Medulla oblongata (tissue), 1 donor: ENCODE data around the gene ARID3B.
"Not testable (repeated sequence)": the region's sequence is repeated elsewhere in the genome, so short reads cannot be mapped to it uniquely, and the experiment has no call there.

ENCODE experiments used
- DNase-seq: peaks from one replicate; pipeline ENCODE4 v3.0.0-alpha.2; 2015; ENCODE audit errors: extremely low spot score

The ARID3B gene, protein sequence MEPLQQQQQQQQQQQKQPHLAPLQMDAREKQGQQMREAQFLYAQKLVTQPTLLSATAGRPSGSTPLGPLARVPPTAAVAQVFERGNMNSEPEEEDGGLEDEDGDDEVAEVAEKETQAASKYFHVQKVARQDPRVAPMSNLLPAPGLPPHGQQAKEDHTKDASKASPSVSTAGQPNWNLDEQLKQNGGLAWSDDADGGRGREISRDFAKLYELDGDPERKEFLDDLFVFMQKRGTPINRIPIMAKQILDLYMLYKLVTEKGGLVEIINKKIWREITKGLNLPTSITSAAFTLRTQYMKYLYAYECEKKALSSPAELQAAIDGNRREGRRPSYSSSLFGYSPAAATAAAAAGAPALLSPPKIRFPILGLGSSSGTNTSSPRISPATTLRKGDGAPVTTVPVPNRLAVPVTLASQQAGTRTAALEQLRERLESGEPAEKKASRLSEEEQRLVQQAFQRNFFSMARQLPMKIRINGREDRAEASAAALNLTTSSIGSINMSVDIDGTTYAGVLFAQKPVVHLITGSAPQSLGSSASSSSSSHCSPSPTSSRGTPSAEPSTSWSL

DNA sequence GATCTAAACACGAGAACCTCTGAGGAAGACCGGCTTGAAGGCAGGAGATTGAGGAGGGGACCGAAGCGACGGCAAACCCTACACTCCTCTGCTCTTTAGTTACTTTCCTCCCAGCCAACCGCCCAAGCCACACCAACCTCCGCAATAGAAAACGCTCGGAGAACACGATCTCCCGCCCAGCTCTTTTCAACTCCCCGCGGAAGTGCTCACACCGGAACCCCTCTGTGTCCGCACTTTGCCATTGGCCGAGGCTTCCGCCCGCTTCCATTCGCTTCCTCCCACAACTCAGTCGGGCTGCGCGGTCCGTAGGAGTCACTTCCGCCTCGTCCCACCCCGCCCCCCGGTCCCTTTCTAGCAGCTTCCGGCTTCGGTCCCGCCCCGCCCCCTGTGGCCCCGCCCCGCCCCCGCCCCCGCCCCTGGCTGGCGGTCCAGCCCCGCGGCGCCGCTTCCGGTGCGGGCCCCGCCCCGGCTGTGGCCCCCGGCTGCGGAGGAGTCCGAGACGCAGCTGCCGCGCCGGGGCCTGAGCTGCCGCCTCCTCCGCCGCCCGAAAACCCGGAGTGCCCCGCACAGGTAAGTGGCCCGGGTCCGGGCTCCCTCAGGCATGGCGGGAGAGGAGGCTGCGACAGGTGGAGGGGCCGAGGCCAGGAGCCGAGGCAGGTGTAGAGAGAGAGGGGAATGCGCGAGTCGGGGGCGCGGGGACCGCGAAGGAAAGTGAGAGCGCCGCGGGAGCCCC lies at the start of gene ARID3B:
Gene ARID3B, plus strand, starts transcription at position 460 of the 733 bp plus-strand sequence. CDS start 2,717 bp downstream, outside the sequence.
- peak; percentile 98 for DNase-seq

DNA sequence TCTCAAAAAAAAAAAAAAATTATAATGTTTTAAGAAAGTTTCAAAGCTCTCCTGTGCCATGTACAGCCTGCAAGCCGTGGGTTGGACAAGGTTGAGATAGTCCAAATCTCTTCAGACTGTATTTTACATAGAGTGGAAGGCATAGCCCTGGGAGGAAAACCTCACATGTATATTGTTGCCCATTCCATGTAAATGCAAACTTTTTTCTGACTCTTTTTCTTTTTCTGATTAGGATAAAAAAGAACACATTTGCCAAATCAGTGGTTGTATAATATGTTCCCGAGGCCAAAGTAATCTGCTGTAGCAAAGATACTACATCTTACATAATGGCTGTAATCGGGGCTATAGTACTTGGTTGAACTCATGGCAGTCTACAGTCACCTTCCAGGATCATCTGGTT lies 44.4 kb upstream of the ARID3B start:
- no peak for DNase-seq

DNA sequence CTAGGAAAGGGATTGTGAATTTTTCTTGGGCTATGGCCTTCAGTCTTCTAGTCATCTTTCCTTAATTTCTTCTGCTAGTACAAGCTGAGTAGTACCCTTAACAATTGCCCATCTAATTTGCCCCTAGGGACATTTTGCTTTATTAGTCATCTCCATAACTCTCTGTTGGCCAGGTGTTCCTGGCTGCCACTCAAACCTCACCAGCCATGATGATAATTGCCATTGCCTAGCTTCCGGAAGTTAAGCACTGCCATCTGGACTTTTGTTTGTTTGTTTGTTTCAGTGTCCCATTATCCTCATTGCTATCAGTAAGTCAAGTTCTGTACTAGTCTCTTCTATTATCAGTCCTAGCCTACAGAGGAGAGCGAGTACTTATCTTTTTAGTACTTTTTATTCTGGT lies 43.4 kb upstream of the ARID3B start:
- DNase-seq, result no peak

DNA sequence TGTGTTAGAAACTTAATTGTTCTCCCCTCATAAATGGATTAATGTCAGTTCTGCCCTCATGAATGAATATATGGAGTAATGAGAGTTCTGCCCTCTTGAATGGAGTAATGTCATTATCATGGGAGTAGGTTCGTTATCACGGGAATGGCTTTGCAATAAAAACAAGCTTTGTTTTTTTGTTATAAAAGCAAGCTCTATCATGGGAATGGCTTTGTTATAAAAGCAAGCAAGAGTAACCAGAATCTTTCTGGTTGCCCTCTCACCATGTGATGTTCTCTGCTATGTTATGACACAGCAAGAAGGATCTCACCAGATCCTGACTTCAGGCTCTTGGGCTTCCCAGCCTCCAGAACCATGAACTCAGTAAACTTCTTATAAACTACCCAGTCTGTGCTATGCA lies 41.7 kb upstream of the ARID3B start:
- DNase-seq, result no peak

DNA sequence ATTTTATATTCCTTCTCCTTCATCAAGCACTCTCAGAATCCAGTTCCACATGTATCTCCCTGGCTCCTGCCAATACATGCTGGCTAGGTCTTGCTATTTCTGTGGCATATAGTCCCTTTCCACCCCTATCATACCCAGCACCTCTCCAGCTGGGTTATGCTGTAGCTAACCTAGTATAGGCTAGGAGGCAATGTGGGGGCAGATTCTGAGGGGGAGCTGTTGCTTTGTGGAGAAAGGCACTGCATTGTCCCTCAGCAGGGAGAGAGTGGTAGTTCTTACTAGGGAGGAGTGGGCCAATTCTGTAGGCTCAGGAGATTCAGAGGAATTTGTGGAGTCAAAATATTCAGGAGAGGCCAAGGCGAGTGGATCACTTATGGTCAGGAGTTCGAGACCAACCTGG lies 40.6 kb upstream of the ARID3B start:
- no peak for DNase-seq

DNA sequence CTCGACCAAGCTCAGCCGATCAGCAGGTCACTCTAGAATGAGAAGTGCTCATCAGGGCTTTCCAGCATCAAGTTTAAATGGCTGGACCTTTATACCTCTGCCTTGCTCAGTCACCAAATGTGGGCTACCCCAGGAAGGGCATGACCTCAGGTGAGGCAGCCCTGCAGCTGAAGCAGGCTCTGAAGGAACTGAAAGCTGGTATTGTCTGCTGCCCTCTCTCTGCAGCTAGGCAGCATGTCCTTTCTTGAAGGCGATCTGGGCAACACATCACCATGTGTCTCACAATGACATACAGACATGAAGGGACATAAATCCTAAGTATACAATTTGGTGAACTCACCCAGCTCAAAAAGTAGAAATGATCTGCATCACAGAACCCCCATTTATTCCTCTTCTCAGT lies 38.7 kb upstream of the ARID3B start:
- no peak for DNase-seq

DNA sequence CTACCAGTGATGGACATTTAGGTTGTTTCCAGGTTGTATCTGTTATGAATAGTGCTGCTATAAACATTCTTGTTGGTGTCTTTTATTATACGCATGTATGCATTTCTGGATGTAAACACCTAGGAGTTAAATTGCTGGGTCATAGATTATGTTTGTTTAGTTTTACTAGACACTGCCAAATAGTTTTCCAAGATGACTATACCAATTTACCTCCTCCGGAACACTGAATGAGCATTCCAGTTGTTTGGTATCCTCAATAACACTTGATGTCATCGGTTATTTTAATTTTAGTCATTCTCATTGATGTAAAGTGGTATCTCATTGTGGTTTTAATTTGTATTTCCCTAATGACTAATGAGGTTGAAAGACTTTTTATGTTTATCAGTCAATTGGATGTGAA lies 36.6 kb upstream of the ARID3B start:
- no peak for DNase-seq

DNA sequence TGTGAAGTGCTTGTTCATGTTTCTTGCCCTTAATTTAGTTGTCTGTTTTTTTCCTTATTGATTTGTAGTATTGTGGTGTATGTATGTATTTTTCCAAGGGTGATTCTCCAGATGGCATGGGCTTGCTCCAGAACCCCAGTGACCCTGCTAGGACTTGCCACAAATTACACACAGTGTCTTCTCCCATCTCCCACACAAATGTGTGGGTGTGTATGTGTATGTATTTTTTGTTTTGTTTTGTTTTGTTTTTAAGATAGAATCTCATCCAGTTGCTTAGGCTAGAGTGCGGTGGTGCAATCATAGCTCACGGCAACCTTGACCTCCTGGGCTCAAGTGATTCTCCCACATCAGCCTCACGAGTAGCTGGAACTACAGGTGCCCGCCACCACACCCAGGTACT lies 36.2 kb upstream of the ARID3B start:
- no peak for DNase-seq

DNA sequence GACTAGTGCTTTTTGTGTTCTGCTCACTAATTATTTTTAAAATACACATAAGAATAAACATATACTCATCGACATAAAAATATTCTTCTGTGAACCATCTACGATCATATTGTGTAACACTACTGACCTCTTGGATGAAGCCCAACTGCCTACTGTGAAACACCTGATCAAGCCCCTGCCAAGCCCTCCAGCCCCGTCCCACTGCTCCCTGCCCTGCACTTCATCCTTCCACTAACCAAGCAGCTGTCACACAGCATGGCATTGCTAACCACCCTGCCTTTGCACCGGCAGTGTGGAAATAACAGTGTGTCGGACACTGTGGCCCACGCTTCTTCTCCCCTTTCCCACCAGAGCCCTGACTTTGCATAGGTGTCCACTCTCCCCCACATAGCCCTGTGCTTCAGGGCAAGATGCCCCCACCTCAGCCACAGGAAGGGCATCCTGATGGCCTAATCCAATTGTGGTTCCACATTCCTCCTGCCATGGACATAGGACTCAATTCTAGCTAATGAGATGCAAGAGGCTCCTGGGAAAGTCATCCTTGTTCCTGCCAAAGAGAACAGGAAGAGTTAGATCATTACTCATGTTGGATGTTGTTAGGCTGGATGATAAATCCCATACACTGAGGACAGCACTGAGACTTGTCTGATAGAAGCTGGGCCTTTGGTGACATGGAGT lies 35.0 kb upstream of the ARID3B start:
- no peak for DNase-seq

DNA sequence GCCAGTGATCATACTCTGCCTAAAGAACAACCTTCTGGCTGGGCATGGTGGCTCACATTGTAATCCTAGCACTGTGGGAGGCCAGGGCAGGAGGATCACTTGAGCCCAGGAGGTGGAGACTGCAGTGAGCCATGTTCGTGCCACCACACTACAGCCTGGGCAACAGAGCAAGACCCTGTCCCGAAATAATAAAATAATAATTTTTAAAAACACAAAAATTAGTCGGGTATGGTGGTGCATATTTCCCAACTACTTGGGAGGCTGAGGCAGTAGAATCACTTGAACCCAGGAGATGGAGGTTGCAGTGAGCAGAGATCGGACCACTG lies 34.5 kb upstream of the ARID3B start:
- DNase-seq, result no peak

DNA sequence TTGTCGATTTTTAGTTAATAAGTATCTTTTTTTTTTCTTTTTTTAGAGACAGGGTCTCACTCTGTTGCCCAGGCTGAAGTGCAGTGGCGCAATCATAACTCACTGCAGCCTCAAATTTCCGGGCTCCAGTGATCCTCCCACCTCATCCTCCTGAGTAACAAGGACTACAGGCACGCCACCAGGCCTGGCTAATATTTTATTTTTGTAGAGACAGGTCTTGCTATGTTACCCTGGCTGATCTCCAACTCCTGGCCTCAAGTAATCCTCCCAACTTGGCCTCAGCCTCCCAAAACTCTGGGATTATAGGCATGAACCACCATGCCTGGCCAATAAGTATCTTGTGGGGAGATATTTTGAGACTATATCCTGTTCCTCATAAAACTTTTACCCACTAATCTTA lies 29.4 kb upstream of the ARID3B start:
- DNase-seq, result peak; percentile 15

DNA sequence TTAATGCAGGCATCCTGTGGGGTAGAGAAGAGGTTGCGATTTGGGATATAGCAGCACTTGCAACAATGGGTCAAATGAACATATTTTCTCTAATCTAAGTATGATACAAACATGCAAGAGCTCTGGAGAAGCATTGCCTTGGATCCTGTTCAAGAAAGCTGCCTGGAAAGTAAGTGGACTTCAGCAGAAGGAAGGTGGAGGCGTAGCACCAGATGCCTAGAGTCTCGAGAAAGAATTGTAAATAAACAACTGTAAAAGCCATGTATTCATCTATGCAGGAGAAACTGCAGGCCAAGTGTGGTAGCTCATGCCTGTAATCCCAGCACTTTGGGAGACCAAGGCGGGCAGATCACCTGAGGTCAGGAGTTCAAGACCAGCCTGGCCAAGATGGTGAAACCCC lies 27.0 kb upstream of the ARID3B start:
- not testable (repeated sequence) for DNase-seq

DNA sequence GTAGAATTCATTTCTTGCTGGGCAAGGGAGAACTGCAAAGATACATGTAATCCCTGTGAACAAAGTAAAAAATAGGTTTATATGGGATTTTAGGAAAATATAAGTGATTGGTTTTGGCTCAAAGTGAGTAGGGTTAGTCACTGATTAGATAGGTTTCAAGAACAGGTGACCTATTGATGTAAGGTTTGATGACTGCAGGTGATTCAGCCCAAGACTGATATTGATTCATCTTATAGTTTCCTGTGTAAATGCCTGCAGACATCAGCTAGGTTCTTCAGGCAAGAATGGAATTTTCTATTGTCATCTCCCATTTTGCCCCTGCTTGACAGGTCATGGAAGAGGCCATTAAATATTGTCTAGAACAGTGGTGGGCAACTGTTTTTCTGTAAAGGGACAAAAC lies 23.9 kb upstream of the ARID3B start:
- no peak for DNase-seq

DNA sequence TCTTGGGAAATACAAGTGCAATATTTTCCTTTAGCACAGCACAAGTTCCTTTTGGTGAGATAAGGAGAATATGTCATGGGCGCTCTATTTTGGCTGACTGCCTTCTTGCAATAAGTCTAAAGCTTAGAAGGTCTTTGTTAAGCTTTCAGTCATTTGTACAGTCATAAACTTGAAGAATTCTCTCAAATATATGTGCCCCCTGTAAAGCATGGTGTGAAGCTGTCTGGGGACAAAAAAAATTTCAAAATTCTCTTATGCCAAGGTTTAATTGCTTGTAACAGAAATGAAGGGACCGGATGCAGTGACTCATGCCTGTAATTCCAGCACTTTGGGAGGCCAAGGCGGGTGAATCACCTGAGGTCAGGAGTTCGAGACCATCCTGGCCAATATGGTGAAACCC lies 21.7 kb upstream of the ARID3B start:
- no peak for DNase-seq

DNA sequence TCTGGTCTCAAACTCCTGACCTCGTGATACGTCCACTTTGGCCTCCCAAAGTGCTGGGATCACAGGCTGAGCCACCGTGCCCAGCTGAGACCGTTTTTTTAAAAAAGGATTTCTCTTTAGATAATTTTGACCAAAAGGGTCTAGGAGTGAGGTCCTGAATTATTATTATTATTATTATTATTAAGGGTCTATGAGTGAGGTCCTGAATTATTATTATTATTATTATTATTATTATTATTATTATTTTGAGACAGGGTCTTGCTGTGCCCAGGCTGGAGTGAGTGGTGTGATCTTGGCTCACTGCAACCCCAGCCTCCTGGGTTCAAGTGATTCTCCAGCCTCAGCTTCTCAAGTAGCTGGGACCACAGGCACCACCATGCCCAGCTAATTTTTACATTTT lies 20.6 kb upstream of the ARID3B start:
- no peak for DNase-seq

DNA sequence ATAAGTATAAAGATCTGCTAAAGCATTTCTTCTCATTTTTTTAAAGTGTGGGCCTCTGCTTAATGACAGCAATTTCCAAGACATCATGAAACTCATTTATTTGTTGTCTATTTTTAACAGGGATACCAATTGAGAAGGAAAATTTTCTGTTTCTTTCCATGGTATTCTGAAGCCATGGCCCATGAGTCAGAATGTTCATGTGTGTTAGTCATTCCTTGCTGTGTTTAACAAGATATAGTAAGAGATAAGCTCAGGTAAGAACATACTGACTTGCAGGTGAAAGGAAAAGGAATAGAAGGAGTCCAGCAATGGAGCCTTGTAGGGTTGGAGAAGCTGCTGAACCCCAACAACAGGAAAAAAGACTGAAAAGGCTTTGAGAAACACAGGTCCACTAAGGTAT lies 17.0 kb upstream of the ARID3B start:
- DNase-seq, result no peak

DNA sequence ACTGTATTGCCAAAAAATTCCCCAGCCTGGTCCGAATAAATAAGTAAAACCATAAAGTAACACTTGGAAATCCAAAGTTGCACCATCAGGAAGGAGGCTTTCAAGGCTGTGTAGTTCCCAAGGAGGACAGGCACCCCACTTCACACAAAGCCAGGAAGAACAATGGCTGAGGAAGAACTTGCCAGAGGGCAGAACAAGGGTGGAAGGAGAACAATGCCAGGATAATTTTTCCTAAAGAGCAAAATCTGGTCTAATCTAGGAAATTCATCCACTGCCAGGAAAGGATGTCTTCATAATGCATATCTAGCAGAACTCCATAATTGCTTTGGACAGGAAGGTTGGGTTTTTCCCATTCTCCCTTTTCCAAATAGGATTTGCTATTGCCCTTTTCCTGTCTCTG lies 15.7 kb upstream of the ARID3B start:
- no peak for DNase-seq

DNA sequence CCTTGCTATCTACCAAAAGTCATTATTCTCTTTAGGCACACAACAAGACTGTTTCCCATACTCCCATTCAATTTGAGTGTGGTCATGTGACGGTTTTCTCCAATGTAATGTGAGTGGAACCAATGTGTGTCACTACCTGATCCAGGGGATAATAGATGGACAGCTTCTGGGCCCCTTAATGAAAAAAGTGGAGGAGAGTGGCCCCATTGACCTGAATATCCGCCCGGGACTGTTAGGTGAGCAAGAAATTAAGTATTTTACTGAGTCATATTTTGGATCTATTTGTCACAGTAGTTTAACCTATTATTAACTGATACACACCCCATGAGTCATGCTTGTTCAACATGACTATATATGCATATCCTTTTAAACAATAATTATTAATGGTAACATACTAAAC lies 15.1 kb upstream of the ARID3B start:
- DNase-seq, result no peak

DNA sequence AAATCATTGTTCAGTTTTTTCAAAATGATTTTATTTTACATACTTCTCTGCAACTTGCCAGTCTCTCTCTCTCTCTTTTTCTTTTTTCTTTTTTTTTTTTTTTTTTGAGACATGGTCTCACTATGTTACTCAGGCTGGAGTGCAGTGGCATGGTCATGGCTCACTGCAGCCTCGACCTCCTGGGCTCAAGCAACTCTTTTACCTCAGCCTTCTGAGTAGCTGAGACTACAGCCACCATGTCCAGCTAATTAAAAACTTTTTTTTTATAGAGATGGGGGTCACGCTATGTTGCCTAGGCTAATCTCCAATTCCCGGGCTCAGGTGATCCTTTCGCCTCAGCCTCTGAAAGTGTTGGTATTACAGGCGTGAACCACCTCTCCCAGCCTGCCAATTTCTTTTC lies 12.1 kb upstream of the ARID3B start:
- DNase-seq, result no peak

DNA sequence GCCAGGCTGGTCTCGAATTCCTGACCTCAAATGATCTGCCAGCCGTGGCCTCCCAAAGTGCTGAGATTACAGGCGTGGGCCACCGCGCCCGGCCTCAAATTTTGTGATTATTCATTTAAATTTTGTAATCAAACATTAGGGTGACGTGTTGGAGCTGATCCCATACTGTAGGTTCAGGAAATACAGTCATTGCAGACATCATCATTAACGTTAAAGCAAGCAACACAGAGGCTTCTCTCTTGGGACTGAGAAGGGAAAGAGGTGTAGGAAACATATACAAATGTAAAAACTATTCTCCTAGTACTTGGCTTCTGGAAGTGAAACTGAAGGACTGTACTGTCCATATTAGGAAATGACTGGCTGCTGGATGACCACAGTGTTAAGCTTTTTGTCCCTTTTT lies 11.1 kb upstream of the ARID3B start:
- peak; percentile 21 for DNase-seq

DNA sequence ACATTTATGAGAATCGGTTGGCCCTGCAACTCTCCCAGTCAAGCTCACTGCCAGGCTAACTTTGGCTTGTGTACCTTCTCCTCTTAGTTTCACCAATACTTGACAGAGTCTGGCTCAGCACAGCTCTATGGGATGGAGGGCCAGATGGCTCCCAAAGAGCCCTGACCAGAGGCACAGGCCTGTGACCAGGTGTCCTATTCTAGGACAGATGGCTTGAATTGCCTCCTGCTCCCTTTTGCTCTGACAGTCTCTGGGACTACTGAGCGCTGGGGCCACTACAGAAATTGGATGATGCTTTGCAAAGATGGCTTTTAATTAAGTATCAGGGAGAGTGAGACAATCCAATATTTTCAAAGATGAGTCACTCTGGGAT lies 10.3 kb upstream of the ARID3B start:
- DNase-seq, result no peak

DNA sequence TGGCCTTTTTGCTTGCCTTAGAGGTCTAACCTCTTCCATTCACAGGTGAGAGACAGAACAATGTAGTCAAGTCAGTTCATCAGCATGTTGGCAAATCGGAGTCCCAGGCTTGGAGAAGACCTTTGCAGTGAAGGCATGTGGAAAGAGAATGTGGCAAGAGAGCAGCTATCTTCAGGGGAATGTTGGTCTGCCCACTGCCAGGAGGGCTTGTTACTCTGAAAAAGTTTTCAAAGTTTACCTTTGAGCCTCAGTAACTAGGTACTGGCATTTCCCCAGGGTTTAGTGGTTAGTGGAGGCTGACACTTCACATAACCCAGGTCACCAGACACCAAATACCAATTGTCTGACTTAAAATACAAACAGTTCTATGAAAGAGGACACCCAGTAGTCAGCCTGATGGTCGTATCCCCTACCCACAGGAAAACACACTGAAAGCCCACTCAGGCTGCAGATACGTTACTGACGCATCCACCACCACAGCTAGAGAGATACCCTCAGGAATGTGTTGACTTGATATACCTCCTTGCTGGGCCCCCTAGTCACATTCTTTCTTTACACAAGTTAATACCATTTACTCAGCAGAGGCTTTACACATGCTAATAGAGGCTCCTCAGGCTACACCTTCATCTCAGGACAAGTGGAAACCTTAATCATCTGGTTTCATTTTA lies 9.7 kb upstream of the ARID3B start:
- DNase-seq, result no peak
